Endothelial cell of umbilical vein (primary cell): ENCODE measurements around the gene SAP30. TPM values are rescaled to one million over a fixed set of nuclear protein-coding genes. Genes with fewer than 3 reads are reported as not detected.

Experiments
- BruUV-seq: library from RNA; stranded (reverse); fragments of 400-500 nt; replicated peaks from 2 replicates; lab custom pipeline; 2021; lab: Mats Ljungman, UMichigan
- CTCF ChIA-PET: fragments of 300-600, 350-600 bp; sonication (Branson Sonifier 250); formaldehyde crosslinking; loops from one replicate; lab custom pipeline; 2021; ENCODE audit warnings: antibody characterized with exemption, inconsistent platforms; lab: Charles Lee
- POLR2A ChIA-PET: fragments of 300-600, 350-600 bp; sonication (Branson Sonifier 250); formaldehyde crosslinking; loops from one replicate; lab custom pipeline; 2021; ENCODE audit warnings: antibody characterized with exemption, inconsistent platforms; lab: Charles Lee
- DNase-seq: peaks from one replicate; pipeline ENCODE4 v3.0.0-alpha.2; 2011; ENCODE audit warnings: low read depth, low spot score
- FAIRE-seq: peaks from 2 replicates; lab custom pipeline; 2011; peaks lifted over from hg19 to GRCh38; lab: Jason Lieb, UNC
- H2AFZ ChIP-seq: 2 replicates; pipeline ENCODE4 v1.6.0; 2012; ENCODE audit warnings: low read depth, low read length, control low read depth, inconsistent platforms
- H3K27ac ChIP-seq: 2 replicates; pipeline ENCODE4 v1.5.1; 2011; ENCODE audit warnings: low read depth, mild to moderate bottlenecking, control low read depth, low read length, moderate library complexity; ENCODE audit not compliant: insufficient read depth
- H3K27me3 ChIP-seq, 2 experiments: 2 replicates each; pipeline versions ENCODE4 v1.6.0 to v1.6.1; 2011; ENCODE audit warnings: low read length in 2 of 2, mixed read lengths in 1 of 2; ENCODE audit not compliant: control insufficient read depth in 2 of 2, insufficient read depth in 2 of 2
- H3K36me3 ChIP-seq, 2 experiments: 2 replicates in 1 of 2; 3 replicates in 1 of 2; pipeline ENCODE4 v1.5.1; 2011; ENCODE audit warnings: low read length in 2 of 2, mild to moderate bottlenecking in 1 of 2, moderate library complexity in 1 of 2; ENCODE audit not compliant: control insufficient read depth in 2 of 2, insufficient read depth in 2 of 2; ENCODE audit errors: extremely low read depth in 1 of 2
- H3K4me1 ChIP-seq: 3 replicates; pipeline ENCODE4 v1.5.1; 2011; ENCODE audit warnings: mild to moderate bottlenecking, low read length; ENCODE audit not compliant: control insufficient read depth, insufficient read depth; ENCODE audit errors: extremely low read depth
- H3K4me2 ChIP-seq: 2 replicates; pipeline ENCODE4 v1.6.1; 2011; ENCODE audit warnings: low read length, control low read depth, mixed read lengths; ENCODE audit not compliant: insufficient read depth
- H3K4me3 ChIP-seq, 3 experiments: fragments of 200-600 bp in 1 of 3; sonication (generic), shearing (Covaris generic) in 1 of 3; replicated peaks in 1 of 3; 2 replicates each; pipeline ENCODE4 v1.5.1; 2011 to 2016; ENCODE audit warnings: control low read depth in 3 of 3, low read length in 3 of 3, mild to moderate bottlenecking in 2 of 3, inconsistent platforms in 1 of 3, low read depth in 1 of 3, moderate library complexity in 1 of 3; ENCODE audit not compliant: insufficient read depth in 1 of 3
- H3K79me2 ChIP-seq: 2 replicates; pipeline ENCODE4 v1.6.0; 2012; ENCODE audit warnings: low read length, inconsistent platforms; ENCODE audit not compliant: control insufficient read depth, insufficient read depth
- H3K9ac ChIP-seq: replicated peaks from 2 replicates; pipeline ENCODE3; 2011; ENCODE audit warnings: low read length, control low read depth; ENCODE audit not compliant: insufficient read depth; ENCODE audit errors: extremely low read depth
- H3K9me1 ChIP-seq: replicated peaks from 3 replicates; pipeline ENCODE4 v1.6.0; 2011; ENCODE audit warnings: mild to moderate bottlenecking, low read length; ENCODE audit not compliant: control insufficient read depth, insufficient read depth; ENCODE audit errors: extremely low read depth
- H3K9me3 ChIP-seq: replicated peaks from 2 replicates; pipeline ENCODE4 v1.5.1; 2012; ENCODE audit warnings: low read length, inconsistent platforms; ENCODE audit not compliant: control insufficient read depth, insufficient read depth
- H4K20me1 ChIP-seq: replicated peaks from 2 replicates; pipeline ENCODE3; 2011; ENCODE audit warnings: mild to moderate bottlenecking, low read length; ENCODE audit not compliant: control insufficient read depth, insufficient read depth; ENCODE audit errors: extremely low read depth
- EZH2 ChIP-seq: IDR thresholded peaks from 2 replicates; pipeline ENCODE4 v1.6.1; 2012; ENCODE audit warnings: borderline replicate concordance, low read depth, mild to moderate bottlenecking, moderate library complexity, low read length, inconsistent platforms; ENCODE audit not compliant: severe bottlenecking
- FOS ChIP-seq: IDR thresholded peaks from 2 replicates; pipeline ENCODE4 v1.6.1; 2011; ENCODE audit warnings: mild to moderate bottlenecking, low read length, moderate library complexity, borderline replicate concordance; ENCODE audit not compliant: insufficient read depth
- GATA2 ChIP-seq: IDR thresholded peaks from 2 replicates; pipeline ENCODE4 v1.7.0; 2011; ENCODE audit warnings: low read depth, mild to moderate bottlenecking, moderate library complexity, mixed read lengths, low read length; ENCODE audit not compliant: insufficient read length, insufficient read depth
- JUN ChIP-seq: IDR thresholded peaks from 2 replicates; pipeline ENCODE4 v1.6.1; 2011; ENCODE audit warnings: borderline replicate concordance, low read depth; ENCODE audit not compliant: insufficient read length, insufficient read depth
- MYC ChIP-seq: IDR thresholded peaks from one replicate; pipeline ENCODE4 v1.6.1; 2011; ENCODE audit warnings: mild to moderate bottlenecking, low read depth, low read length
- POLR2A ChIP-seq: IDR thresholded peaks from 2 replicates; pipeline ENCODE4 v1.6.1; 2012; ENCODE audit warnings: low read depth, mild to moderate bottlenecking, control low read depth, low read length
- POLR2AphosphoS5 ChIP-seq: IDR thresholded peaks from 2 replicates; pipeline ENCODE4 v1.6.1; 2012; ENCODE audit warnings: low read depth, mild to moderate bottlenecking, control low read depth, low read length, moderate library complexity; ENCODE audit not compliant: insufficient read depth
- dilution Hi-C: fragments of 300-500 bp; cut with MboI; formaldehyde crosslinking; loops from one replicate; pipeline ENCODE4 v1.15.0; 2019; ENCODE audit warnings: low sequenced_read_pairs; ENCODE audit not compliant: extremely low pct_ligation_motif_present
- intact Hi-C: fragments of 100-400 bp; cut with micrococcal nuclease; formaldehyde crosslinking; loops from one replicate; pipeline ENCODE4 v1.10.0; 2022
- polyA plus RNA-seq, 4 experiments: library from polyadenylated mRNA; depleted of rRNA in 3 of 4; stranded (reverse) in 3 of 4; unstranded in 1 of 4; fragments of >200 nt; gene quantifications; 2 replicates each; pipeline versions ENCODE4 v1.2.1 to v1.2.3, GENCODE V29; 2011 to 2012; ENCODE audit warnings: missing spikeins in 1 of 4
- total RNA-seq: library from RNA; stranded (reverse); gene quantifications from 2 replicates; pipeline ENCODE4 v1.2.3, GENCODE V29; 2021
- TF ChIP-seq, protein P1 (sequence below): IDR thresholded peaks from 2 replicates; pipeline ENCODE4 v1.6.1; 2011; ENCODE audit not compliant: insufficient read depth, insufficient read length

SAP30 gene
- total and polyA plus RNA-seq, 2 donors (not counting 3 experiments of a cell fraction or from before 2014, with no cell fraction given): 9.9 to 23.8 TPM

DNA sequence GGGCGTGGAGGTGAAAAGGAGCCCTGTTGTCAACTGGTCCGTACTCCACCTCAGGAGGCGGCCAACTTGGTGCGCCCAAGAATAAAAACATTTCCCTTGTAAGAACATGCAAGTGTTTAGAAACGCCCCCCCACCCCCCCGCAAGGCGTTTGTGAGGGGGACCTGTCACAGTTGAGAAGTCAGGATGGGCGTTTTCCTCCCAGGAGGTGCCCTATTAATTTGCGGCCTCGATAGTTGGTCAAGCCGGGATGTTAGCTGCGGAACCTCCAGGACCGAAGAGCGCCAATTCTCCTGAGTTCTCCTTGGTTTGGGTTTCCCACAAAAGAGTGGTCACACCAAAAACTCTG, 651 bp upstream of the SAP30 start:
- H3K9me1 ChIP-seq: no peaks in the 10 kb centered on the region
- intact Hi-C loops: loop anchor here (1.0 to 5.0 kb wide), 6 partner anchors 36 to 358 kb away; partner anchors contain the start of genes GALNT7 and HMGB2
- TSS peak; percentile 38 for BruUV-seq
- no peaks in the 10 kb centered on the region for H3K27me3 ChIP-seq
- peak overlapping the region; percentile 99 for H3K4me2 ChIP-seq
- peak overlapping the region; percentile 90 for H2AFZ ChIP-seq
- POLR2A ChIA-PET: interaction anchor here (0.7 to 6.1 kb wide), 6 partner anchors 36 to 310 kb away, joined by 3 to 127 read pairs (median 4); partner anchors contain the start of gene HMGB2
- peak overlapping the region; percentile 93 for H3K27ac ChIP-seq
- peaks cover 27% of the 10 kb centered on the region for H3K79me2 ChIP-seq
- H3K4me1 ChIP-seq: peaks cover 24% of the 10 kb centered on the region
- dilution Hi-C loops: no loop called here
- no peak for TF ChIP-seq FOS
- TF ChIP-seq JUN: no peak
- no peak for TF ChIP-seq POLR2A
- no peak for TF ChIP-seq POLR2AphosphoS5
- no peak for TF ChIP-seq GATA2
- TF ChIP-seq MYC: no peak
- no peak for TF ChIP-seq EZH2
- TF ChIP-seq, protein P1, sequence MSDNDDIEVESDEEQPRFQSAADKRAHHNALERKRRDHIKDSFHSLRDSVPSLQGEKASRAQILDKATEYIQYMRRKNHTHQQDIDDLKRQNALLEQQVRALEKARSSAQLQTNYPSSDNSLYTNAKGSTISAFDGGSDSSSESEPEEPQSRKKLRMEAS: no peak
- no peaks in the 10 kb centered on the region for H3K36me3 ChIP-seq
- CTCF ChIA-PET: interaction anchor here (0.6 to 4.3 kb wide), 15 partner anchors 8 to 356 kb away, joined by 3 to 37 read pairs (median 5); no protein-coding TSS in a partner anchor
- peak overlapping the region; percentile 98 for H3K9ac ChIP-seq
- peak overlapping the region; percentile 87 to 99 (median 91) for H3K4me3 ChIP-seq
- no peaks in the 10 kb centered on the region for H4K20me1 ChIP-seq
- FAIRE-seq (no peak), DNase-seq (no peak)
- H3K9me3 ChIP-seq: no peaks in the 10 kb centered on the region
